Right atrium auricular region (tissue), 2 donors: Measurements from ENCODE around the gene EDN3. TPM values are rescaled to one million over a fixed set of nuclear protein-coding genes. Genes with fewer than 3 reads are reported as not detected.

Experiments
- DNase-seq: peaks from one replicate; pipeline ENCODE4 v3.0.0-alpha.2; 2019; ENCODE audit warnings: low spot score
- H3K27ac ChIP-seq, 2 donors: fragments of 200-600 bp; sonication (generic); 1 replicate in 1 of 2; 2 replicates in 1 of 2; pipeline ENCODE4 v1.5.1; 2016 to 2019
- H3K27me3 ChIP-seq, 2 donors: fragments of 200-600 bp; sonication (generic); one replicate each; pipeline versions ENCODE4 v1.5.1 to v1.6.0; 2017 to 2019
- H3K36me3 ChIP-seq: fragments of 200-600 bp; sonication (generic); one replicate; pipeline ENCODE4 v1.5.1; 2016
- H3K4me1 ChIP-seq, 2 donors: fragments of 200-600 bp; sonication (generic); one replicate each; pipeline versions ENCODE4 v1.5.1 to v1.6.0; 2017 to 2019
- H3K4me3 ChIP-seq, 2 donors: fragments of 200-600 bp; sonication (generic); 1 replicate in 1 of 2; 2 replicates in 1 of 2; pipeline ENCODE4 v1.5.1; 2017 to 2019; ENCODE audit warnings: mild to moderate bottlenecking in 1 of 2, moderate library complexity in 1 of 2
- H3K9me3 ChIP-seq, 2 donors: fragments of 200-600 bp; sonication (generic); one replicate each; pipeline ENCODE4 v1.5.1; 2019
- CTCF ChIP-seq, 2 donors: fragments of 200-600 bp; sonication (generic); IDR thresholded peaks; one replicate each; pipeline ENCODE4 v1.5.1; 2019; ENCODE audit warnings: antibody characterized with exemption in 2 of 2
- total RNA-seq, 2 donors: library from RNA; depleted of rRNA; stranded (reverse); fragments of >200 nt; gene quantifications; one replicate each; pipeline ENCODE4 v1.1.0, GENCODE V29; 2016

The EDN3 gene
- total RNA-seq, 2 donors from 2014 or later = not detected

- H3K9me3 ChIP-seq = no peaks in the 10 kb centered on the region
- H3K4me3 ChIP-seq = no peak overlapping the region
- TF ChIP-seq CTCF (IDR thresholded peaks at IDR 0.05) = no peak
- no peaks in the 10 kb centered on the region for H3K36me3 ChIP-seq
- no peak overlapping the region for H3K27ac ChIP-seq
- DNase-seq = no peak
- H3K27me3 ChIP-seq = no peaks in the 10 kb centered on the region
- H3K4me1 ChIP-seq = no peaks in the 10 kb centered on the region
These were observed 62.7 kb downstream of the EDN3 start for GRCh38 chr20:59363101-59363500.

- no peak for TF ChIP-seq CTCF (IDR thresholded peaks at IDR 0.05)
- H3K27ac ChIP-seq = no peak overlapping the region
- H3K36me3 ChIP-seq = no peaks in the 10 kb centered on the region
- no peak for DNase-seq
- H3K27me3 ChIP-seq = no peaks in the 10 kb centered on the region
- no peak overlapping the region for H3K4me3 ChIP-seq
- no peaks in the 10 kb centered on the region for H3K9me3 ChIP-seq
- no peaks in the 10 kb centered on the region for H3K4me1 ChIP-seq
These were observed 64.2 kb downstream of the EDN3 start for GRCh38 chr20:59364611-59365010.

- no peak for DNase-seq
- no peak overlapping the region for H3K27ac ChIP-seq
- H3K36me3 ChIP-seq = no peaks in the 10 kb centered on the region
- no peaks in the 10 kb centered on the region for H3K4me1 ChIP-seq
- H3K27me3 ChIP-seq = no peaks in the 10 kb centered on the region
- H3K9me3 ChIP-seq = no peaks in the 10 kb centered on the region
- no peak for TF ChIP-seq CTCF (IDR thresholded peaks at IDR 0.05)
- H3K4me3 ChIP-seq = no peak overlapping the region
These were observed 65.3 kb downstream of the EDN3 start for GRCh38 chr20:59365611-59366285.

- Histone ChIP-seq H3K27me3 (no peaks in the 10 kb centered on the region), H3K36me3 (no peaks in the 10 kb centered on the region), H3K4me3 (no peak overlapping the region), H3K27ac (no peak overlapping the region), H3K9me3 (no peaks in the 10 kb centered on the region), H3K4me1 (no peaks in the 10 kb centered on the region)
- no peak for TF ChIP-seq CTCF (IDR thresholded peaks at IDR 0.05)
- DNase-seq = no peak
These were observed 71.0 kb downstream of the EDN3 start for GRCh38 chr20:59371431-59371830.

- no peak for DNase-seq
- TF ChIP-seq CTCF (IDR thresholded peaks at IDR 0.05) = no peak
- Histone ChIP-seq H3K9me3 (no peaks in the 10 kb centered on the region), H3K27me3 (no peaks in the 10 kb centered on the region), H3K27ac (no peak overlapping the region), H3K4me3 (no peak overlapping the region), H3K4me1 (no peaks in the 10 kb centered on the region), H3K36me3 (no peaks in the 10 kb centered on the region)
These were observed 73.8 kb downstream of the EDN3 start for GRCh38 chr20:59374261-59374660.

- Histone ChIP-seq H3K36me3 (no peaks in the 10 kb centered on the region), H3K4me3 (no peak overlapping the region), H3K4me1 (no peaks in the 10 kb centered on the region), H3K9me3 (no peaks in the 10 kb centered on the region), H3K27me3 (no peaks in the 10 kb centered on the region), H3K27ac (no peak overlapping the region)
- no peak for DNase-seq
- no peak for TF ChIP-seq CTCF (IDR thresholded peaks at IDR 0.05)
These were observed 75.1 kb downstream of the EDN3 start for GRCh38 chr20:59375541-59375940.
